SK-N-SH (cell line): ENCODE results near the gene NDUFA6. TPM values are rescaled to one million over a fixed set of nuclear protein-coding genes. Genes with fewer than 3 reads are reported as not detected.
"Not testable (repeated sequence)": the region's sequence is repeated elsewhere in the genome, so short reads cannot be mapped to it uniquely, and the experiment has no call there.

Experiments used
- CTCF ChIA-PET: fragments of 300-600, 350-600 bp; formaldehyde crosslinking; extraction: SDS; loops from one replicate; lab custom pipeline; 2021; lab: Yijun Ruan, JAX
- POLR2A ChIA-PET: fragments of 350-600 bp; sonication (Branson Sonifier 250); formaldehyde crosslinking; extraction: SDS; loops from one replicate; lab custom pipeline; 2020; ENCODE audit warnings: antibody characterized with exemption, inconsistent platforms; lab: Yijun Ruan, JAX
- DNase-seq: peaks from one replicate; pipeline ENCODE4 v3.0.0; 2012
- H2AFZ ChIP-seq: fragments of 200-600 bp; sonication (generic); 2 replicates; pipeline ENCODE4 v1.8.1; 2016; ENCODE audit warnings: antibody characterized with exemption, mild to moderate bottlenecking, low read depth
- H3F3A ChIP-seq: fragments of 200-600 bp; sonication (generic); replicated peaks from 2 replicates; pipeline ENCODE3; 2016; ENCODE audit warnings: antibody characterized with exemption, mild to moderate bottlenecking; ENCODE audit not compliant: insufficient read depth
- H3K27ac ChIP-seq, 2 experiments: fragments of 200-500 bp in 1 of 2; fragments of 200-600 bp in 1 of 2; sonication (Bioruptor generic) in 1 of 2; sonication (generic), shearing (Covaris generic) in 1 of 2; 2 replicates each; pipeline versions ENCODE4 v1.5.1 to v1.6.1; 2014 to 2016; ENCODE audit warnings: low read depth in 2 of 2, inconsistent platforms in 1 of 2, low read length in 1 of 2, mild to moderate bottlenecking in 1 of 2, mixed read lengths in 1 of 2
- H3K27me3 ChIP-seq: fragments of 200-600 bp; sonication (generic), shearing (Covaris generic); 2 replicates; pipeline ENCODE4 v1.6.1; 2016; ENCODE audit warnings: mixed run types; ENCODE audit not compliant: insufficient read depth
- H3K36me3 ChIP-seq, 2 experiments: fragments of 200-500 bp in 1 of 2; fragments of 200-600 bp in 1 of 2; sonication (Bioruptor generic) in 1 of 2; sonication (generic) in 1 of 2; replicated peaks in 1 of 2; 2 replicates each; pipeline versions ENCODE3 to v1.5.1; 2014 to 2016; ENCODE audit warnings: low read length in 1 of 2, mild to moderate bottlenecking in 1 of 2; ENCODE audit not compliant: insufficient read depth in 2 of 2, control insufficient read depth in 1 of 2
- H3K4me1 ChIP-seq, 2 experiments: fragments of 200-500 bp in 1 of 2; fragments of 200-600 bp in 1 of 2; sonication (Bioruptor generic) in 1 of 2; sonication (generic), shearing (Covaris generic) in 1 of 2; 2 replicates each; pipeline versions ENCODE4 v1.5.1 to v1.6.1; 2014 to 2016; ENCODE audit warnings: low read depth in 1 of 2, low read length in 1 of 2, mixed run types in 1 of 2; ENCODE audit not compliant: insufficient read depth in 2 of 2, control insufficient read depth in 1 of 2
- H3K4me2 ChIP-seq: fragments of 200-600 bp; sonication (generic), shearing (Covaris generic); 2 replicates; pipeline ENCODE4 v1.6.1; 2017; ENCODE audit warnings: mixed run types
- H3K4me3 ChIP-seq, 2 experiments: fragments of 200-500 bp in 1 of 2; fragments of 200-600 bp in 1 of 2; sonication (Bioruptor generic) in 1 of 2; sonication (generic), shearing (Covaris generic) in 1 of 2; 2 replicates each; pipeline versions ENCODE4 v1.5.1 to v1.8.1; 2014 to 2016; ENCODE audit warnings: low read depth in 2 of 2, inconsistent platforms in 1 of 2, low read length in 1 of 2, mild to moderate bottlenecking in 1 of 2, mixed read lengths in 1 of 2, moderate library complexity in 1 of 2
- H3K79me2 ChIP-seq: fragments of 200-600 bp; sonication (generic); 2 replicates; pipeline ENCODE4 v1.8.1; 2017; ENCODE audit warnings: mild to moderate bottlenecking; ENCODE audit not compliant: insufficient read depth
- H3K9ac ChIP-seq: fragments of 200-600 bp; sonication (generic); 2 replicates; pipeline ENCODE4 v1.6.1; 2017; ENCODE audit warnings: mixed run types
- H3K9me2 ChIP-seq: fragments of 200-600 bp; sonication (generic); 2 replicates; pipeline ENCODE4 v1.6.1; 2017; ENCODE audit warnings: mixed run types
- H3K9me3 ChIP-seq: fragments of 200-600 bp; sonication (generic); 2 replicates; pipeline ENCODE4 v1.6.1; 2017; ENCODE audit warnings: mixed run types, mild to moderate bottlenecking, moderate library complexity
- H4K20me1 ChIP-seq: fragments of 200-600 bp; sonication (generic); 2 replicates; pipeline ENCODE4 v1.6.1; 2017; ENCODE audit warnings: mild to moderate bottlenecking, mixed run types; ENCODE audit not compliant: insufficient read depth
- ELF1 ChIP-seq: IDR thresholded peaks from 2 replicates; pipeline ENCODE4 v1.4.0; 2012
- FOXJ3 ChIP-seq: sonication (generic); formaldehyde crosslinking; IDR thresholded peaks from 2 replicates; pipeline ENCODE4 v1.5.1; 2020; ENCODE audit warnings: mild to moderate bottlenecking, missing genetic modification reagents
- FOXM1 ChIP-seq: IDR thresholded peaks from 2 replicates; pipeline ENCODE4 v1.4.0; 2012; ENCODE audit warnings: low read depth, mild to moderate bottlenecking
- GATA2 ChIP-seq: sonication (generic); formaldehyde crosslinking; IDR thresholded peaks from 2 replicates; pipeline ENCODE4 v1.5.0; 2020; ENCODE audit warnings: mild to moderate bottlenecking, missing genetic modification reagents
- IRF3 ChIP-seq: fragments of 150-350 bp; IDR thresholded peaks from 2 replicates; pipeline ENCODE4 v1.6.1; 2016; ENCODE audit warnings: mild to moderate bottlenecking, low read depth, low read length
- MAX ChIP-seq: IDR thresholded peaks from 2 replicates; pipeline ENCODE4 v1.4.0; 2012; ENCODE audit warnings: low read depth
- RCOR1 ChIP-seq: fragments of 150-350 bp; IDR thresholded peaks from 2 replicates; pipeline ENCODE4 v1.6.1; 2017; ENCODE audit warnings: antibody characterized with exemption, low read length
- TAF1 ChIP-seq: IDR thresholded peaks from 2 replicates; pipeline ENCODE4 v1.6.1; 2012; ENCODE audit warnings: low read depth, mild to moderate bottlenecking, low read length, moderate library complexity, borderline replicate concordance
- YY1 ChIP-seq: IDR thresholded peaks from 2 replicates; pipeline ENCODE4 v1.4.0; 2012; ENCODE audit warnings: low read depth, mild to moderate bottlenecking
- ZBTB33 ChIP-seq: IDR thresholded peaks from 2 replicates; pipeline ENCODE4 v1.4.0; 2012; ENCODE audit warnings: low read depth, borderline replicate concordance
- WGBS: methylation state at CpG from one replicate; pipeline ENCODE4 v1.1.6; 2017; ENCODE audit warnings: low lambda C conversion rate; 5-methylcytosine and 5-hydroxymethylcytosine counted together
- polyA plus RNA-seq, 3 experiments: library from polyadenylated mRNA; depleted of rRNA; stranded (reverse); fragments of >200 nt; gene quantifications; 2 replicates each; pipeline ENCODE4 v1.2.3, GENCODE V29; 2012

Gene NDUFA6
- polyA plus RNA-seq, 1 of the 3 experiments (the other 2 are of a cell fraction), result 42.0 TPM

DNA sequence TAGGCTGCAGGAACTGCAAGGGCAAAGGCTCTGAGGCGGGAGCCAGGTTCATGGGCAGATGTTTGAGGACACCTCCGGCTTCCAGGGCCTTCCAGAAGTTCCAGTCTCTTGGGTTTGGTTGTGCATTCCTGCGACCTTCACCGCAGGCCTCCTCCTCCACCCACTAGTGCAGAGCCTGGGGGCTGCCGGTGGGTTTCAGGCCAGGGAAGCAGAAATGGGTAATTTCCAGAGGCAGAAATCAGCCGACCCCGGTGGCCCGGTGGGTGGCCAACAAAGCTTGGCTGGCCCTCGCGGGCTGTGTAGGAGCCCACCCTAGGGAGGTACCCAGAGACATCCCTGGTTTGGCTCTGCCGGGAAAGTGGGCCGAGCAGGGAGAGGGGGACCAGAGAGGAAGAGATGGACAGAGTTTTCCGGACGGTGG, 16.9 kb downstream of the NDUFA6 start (continued):
- TF ChIP-seq ZBTB33 (no peak), YY1 (no peak), RCOR1 (no peak), FOXJ3 (CRISPR knock-in tag) (no peak), TAF1 (no peak)

DNA sequence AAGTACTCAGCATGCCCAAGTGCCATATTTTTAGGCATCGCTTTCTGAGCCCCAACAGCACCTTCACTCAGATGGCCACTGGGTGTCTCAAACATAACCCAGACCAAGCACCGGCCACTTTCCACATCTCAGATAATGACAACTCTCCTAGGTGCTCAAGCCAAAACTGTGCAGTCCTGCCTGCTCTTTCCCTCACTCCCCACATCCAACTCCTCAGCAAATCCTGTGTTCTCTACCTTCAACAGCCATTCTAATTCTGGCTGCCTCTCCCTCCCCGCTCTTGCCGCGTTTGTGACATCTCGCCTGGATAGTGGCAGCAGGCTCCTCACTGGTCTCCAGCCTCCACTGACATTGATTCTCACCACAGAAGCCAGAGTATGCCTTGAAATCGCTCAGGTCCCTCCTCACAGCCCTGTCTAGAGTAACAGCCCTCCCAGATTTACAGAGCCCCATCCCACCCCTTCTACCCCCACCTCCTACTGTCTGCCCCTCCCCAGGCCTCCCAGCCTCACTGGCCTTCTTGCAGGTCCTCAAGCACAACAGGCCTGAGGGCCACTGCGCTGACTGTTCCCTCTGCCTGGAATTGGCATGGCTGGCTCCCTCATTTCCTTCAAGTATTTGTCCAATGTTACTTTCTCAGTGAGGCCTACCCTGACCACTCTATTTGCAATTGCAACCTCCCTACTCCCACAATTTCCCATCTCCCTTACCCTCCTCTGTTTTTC, 17.8 kb downstream of the NDUFA6 start:
- no peak overlapping the region for H3K9ac ChIP-seq
- no peak overlapping the region for H3K4me2 ChIP-seq
- H3K9me3 ChIP-seq, result no peaks in the 10 kb centered on the region
- POLR2A ChIA-PET, result no interaction called here
- H3K27ac ChIP-seq, result no peak overlapping the region
- H3K9me2 ChIP-seq, result no peaks in the 10 kb centered on the region
- no peak for DNase-seq
- no peak overlapping the region for H2AFZ ChIP-seq
- no peaks in the 10 kb centered on the region for H3K36me3 ChIP-seq
- WGBS, result 72% methylated on average over 7 of the region's 8 CpGs
- no peaks in the 10 kb centered on the region for H3K79me2 ChIP-seq
- H3F3A ChIP-seq, result no peaks in the 10 kb centered on the region
- CTCF ChIA-PET, result no interaction called here
- H4K20me1 ChIP-seq, result no peaks in the 10 kb centered on the region
- no peaks in the 10 kb centered on the region for H3K27me3 ChIP-seq
- no peak overlapping the region for H3K4me3 ChIP-seq
- H3K4me1 ChIP-seq, result peaks cover 8% of the 10 kb centered on the region in 2 experiments; a peak in 2 of 4 replicates
- TF ChIP-seq ELF1 (no peak), FOXJ3 (CRISPR knock-in tag) (no peak), IRF3 (no peak), FOXM1 (no peak), RCOR1 (no peak), GATA2 (no peak), MAX (no peak)

DNA sequence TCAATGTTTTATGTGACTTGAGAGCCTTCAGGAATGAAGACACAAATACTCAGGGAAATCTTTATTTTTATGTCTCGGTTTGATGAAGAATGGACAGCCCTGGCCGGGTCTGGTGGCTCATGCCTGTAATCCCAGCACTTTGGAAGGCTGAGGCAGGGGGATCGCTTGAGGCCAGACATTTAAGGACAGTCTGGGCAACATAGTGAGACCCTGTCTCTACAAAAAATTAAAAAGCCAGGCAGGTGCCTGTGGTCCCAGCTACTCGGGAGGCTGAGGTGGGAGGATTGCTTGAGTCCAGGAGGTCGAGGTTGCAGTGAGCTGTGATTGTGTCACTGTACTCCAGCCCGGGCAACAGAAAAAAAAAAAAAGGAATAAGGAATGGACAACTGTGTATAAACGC, 19.1 kb downstream of the NDUFA6 start:
- H3K79me2 ChIP-seq, H3K27me3 ChIP-seq, H3K36me3 ChIP-seq, H3K4me3 ChIP-seq, H3K9me3 ChIP-seq, POLR2A ChIA-PET, H3K9me2 ChIP-seq, H4K20me1 ChIP-seq, H2AFZ ChIP-seq, H3K4me1 ChIP-seq, DNase-seq, H3F3A ChIP-seq: not testable (repeated sequence)
- CTCF ChIA-PET, result interaction anchor here (1.0 kb wide), 1 partner anchor 99 kb away, joined by 4 read pairs; no protein-coding TSS in a partner anchor
- 75% methylated on average over 4 of the region's 7 CpGs for WGBS
- Histone ChIP-seq H3K4me2 (peak overlapping the region; percentile 82; the same call in 1 of the 2 replicates), H3K9ac (peak overlapping the region; percentile 60; the same call in 1 of the 2 replicates), H3K27ac (peak overlapping the region in 1 of 2 experiments; percentile 55; a peak in 1 of 4 replicates)
